Measurements from ENCODE around the gene SDF4.

DNA sequence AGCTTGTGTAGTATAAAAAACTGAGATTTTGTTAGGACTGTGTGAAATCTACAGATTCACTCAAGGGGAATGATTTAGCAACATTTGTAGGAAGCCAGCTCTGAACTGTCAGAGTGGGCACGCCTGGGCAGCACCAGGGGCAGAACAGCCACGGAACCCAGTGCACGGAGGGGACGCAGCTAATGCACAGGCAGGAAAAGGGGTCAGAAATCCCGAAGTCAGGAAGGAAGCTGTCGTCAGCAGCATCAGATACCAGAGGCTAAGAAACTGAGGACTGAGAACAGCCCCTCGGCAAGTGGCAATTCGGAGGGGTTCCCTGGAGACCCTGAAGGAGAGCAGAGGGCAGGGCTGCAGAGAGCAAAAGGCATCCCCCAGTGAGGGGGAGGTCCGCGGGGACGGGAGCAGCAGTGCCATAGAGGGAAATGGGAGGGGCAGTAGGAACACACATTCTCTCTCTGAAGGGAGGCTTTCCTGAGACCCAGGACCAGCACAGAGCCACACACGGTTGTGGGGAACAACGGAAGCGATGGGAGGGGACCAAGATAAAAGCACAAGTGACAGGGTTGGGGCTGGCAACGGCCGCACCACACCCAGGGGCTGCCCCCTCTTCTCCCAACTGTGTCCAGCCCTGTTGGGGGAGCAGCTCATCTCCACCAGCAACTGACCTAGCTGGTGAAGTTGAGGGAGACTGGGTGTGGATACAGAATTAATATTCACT lies 29.2 kb upstream of the SDF4 start:
- TF ChIP-seq, protein P1, sequence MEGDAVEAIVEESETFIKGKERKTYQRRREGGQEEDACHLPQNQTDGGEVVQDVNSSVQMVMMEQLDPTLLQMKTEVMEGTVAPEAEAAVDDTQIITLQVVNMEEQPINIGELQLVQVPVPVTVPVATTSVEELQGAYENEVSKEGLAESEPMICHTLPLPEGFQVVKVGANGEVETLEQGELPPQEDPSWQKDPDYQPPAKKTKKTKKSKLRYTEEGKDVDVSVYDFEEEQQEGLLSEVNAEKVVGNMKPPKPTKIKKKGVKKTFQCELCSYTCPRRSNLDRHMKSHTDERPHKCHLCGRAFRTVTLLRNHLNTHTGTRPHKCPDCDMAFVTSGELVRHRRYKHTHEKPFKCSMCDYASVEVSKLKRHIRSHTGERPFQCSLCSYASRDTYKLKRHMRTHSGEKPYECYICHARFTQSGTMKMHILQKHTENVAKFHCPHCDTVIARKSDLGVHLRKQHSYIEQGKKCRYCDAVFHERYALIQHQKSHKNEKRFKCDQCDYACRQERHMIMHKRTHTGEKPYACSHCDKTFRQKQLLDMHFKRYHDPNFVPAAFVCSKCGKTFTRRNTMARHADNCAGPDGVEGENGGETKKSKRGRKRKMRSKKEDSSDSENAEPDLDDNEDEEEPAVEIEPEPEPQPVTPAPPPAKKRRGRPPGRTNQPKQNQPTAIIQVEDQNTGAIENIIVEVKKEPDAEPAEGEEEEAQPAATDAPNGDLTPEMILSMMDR (conservative IDR thresholded peaks at IDR 0.05; ENCODE audit: low read depth, low read length), result no peak
- TF ChIP-seq POLR2A (IDR thresholded peaks at IDR 0.05; ENCODE audit: low read depth, low read length) (no peak), CEBPB (IDR thresholded peaks at IDR 0.05; ENCODE audit: low read depth, low read length) (no peak), FOS (IDR thresholded peaks at IDR 0.05; ENCODE audit: low read depth, low read length) (no peak), RAD21 (IDR thresholded peaks at IDR 0.05; ENCODE audit: low read length) (no peak), MAZ (IDR thresholded peaks at IDR 0.05; ENCODE audit: borderline replicate concordance, low read depth, low read length) (no peak), RCOR1 (IDR thresholded peaks at IDR 0.05; ENCODE audit: insufficient replicate concordance, low read length) (no peak), MAFK (IDR thresholded peaks at IDR 0.05; ENCODE audit: low read depth, low read length) (no peak), NFE2L2 (IDR thresholded peaks at IDR 0.05; ENCODE audit: low read depth, low read length) (no peak), CHD1 (IDR thresholded peaks at IDR 0.05; ENCODE audit: low read depth, low read length) (no peak), BHLHE40 (IDR thresholded peaks at IDR 0.05; ENCODE audit: low read depth, low read length) (no peak), SMC3 (IDR thresholded peaks at IDR 0.05; ENCODE audit: low read depth, low read length) (no peak)
- TF ChIP-seq, protein P2, sequence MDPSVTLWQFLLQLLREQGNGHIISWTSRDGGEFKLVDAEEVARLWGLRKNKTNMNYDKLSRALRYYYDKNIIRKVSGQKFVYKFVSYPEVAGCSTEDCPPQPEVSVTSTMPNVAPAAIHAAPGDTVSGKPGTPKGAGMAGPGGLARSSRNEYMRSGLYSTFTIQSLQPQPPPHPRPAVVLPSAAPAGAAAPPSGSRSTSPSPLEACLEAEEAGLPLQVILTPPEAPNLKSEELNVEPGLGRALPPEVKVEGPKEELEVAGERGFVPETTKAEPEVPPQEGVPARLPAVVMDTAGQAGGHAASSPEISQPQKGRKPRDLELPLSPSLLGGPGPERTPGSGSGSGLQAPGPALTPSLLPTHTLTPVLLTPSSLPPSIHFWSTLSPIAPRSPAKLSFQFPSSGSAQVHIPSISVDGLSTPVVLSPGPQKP (IDR thresholded peaks at IDR 0.05; ENCODE audit: borderline replicate concordance, low read depth, low read length), result no peak

All from IMR-90 (cell line).